H9 (cell line): ENCODE results near the gene GAREM1. TPM values are rescaled to one million over a fixed set of nuclear protein-coding genes. Genes with fewer than 3 reads are reported as not detected.

Source experiments
- DNase-seq: peaks from one replicate; pipeline ENCODE4 v3.0.0-alpha.2; 2017
- H2AFZ ChIP-seq: one replicate; pipeline ENCODE4 v1.6.1; 2013; ENCODE audit warnings: mild to moderate bottlenecking, low read length, control low read depth, moderate library complexity
- H2AK5ac ChIP-seq: 2 replicates; pipeline ENCODE4 v1.6.1; 2013; ENCODE audit warnings: low read length, control low read depth, mixed read lengths; ENCODE audit not compliant: insufficient read length
- H2BK120ac ChIP-seq: one replicate; pipeline ENCODE4 v1.6.1; 2013; ENCODE audit warnings: low read depth, mild to moderate bottlenecking, low read length, control low read depth, inconsistent platforms; ENCODE audit not compliant: poor library complexity, severe bottlenecking
- H2BK12ac ChIP-seq: 2 replicates; pipeline ENCODE4 v1.6.1; 2013; ENCODE audit warnings: low read length, control low read depth, mixed read lengths, low read depth; ENCODE audit not compliant: insufficient read length
- H2BK15ac ChIP-seq: 2 replicates; pipeline ENCODE4 v1.6.1; 2013; ENCODE audit warnings: low read depth, low read length, control low read depth
- H2BK20ac ChIP-seq: one replicate; pipeline ENCODE4 v1.6.1; 2013; ENCODE audit warnings: low read depth, mild to moderate bottlenecking, low read length, control low read depth, inconsistent platforms; ENCODE audit not compliant: poor library complexity, severe bottlenecking
- H2BK5ac ChIP-seq: 2 replicates; pipeline ENCODE4 v1.6.1; 2013; ENCODE audit warnings: low read length, control low read depth, mixed read lengths; ENCODE audit not compliant: insufficient read length
- H3K14ac ChIP-seq: 2 replicates; pipeline ENCODE4 v1.6.1; 2013; ENCODE audit warnings: low read length, control low read depth; ENCODE audit not compliant: insufficient read depth
- H3K18ac ChIP-seq: 2 replicates; pipeline ENCODE4 v1.6.1; 2013; ENCODE audit warnings: low read depth, mild to moderate bottlenecking, mixed read lengths, low read length, control low read depth; ENCODE audit not compliant: insufficient read length
- H3K23ac ChIP-seq: 2 replicates; pipeline ENCODE4 v1.6.1; 2013; ENCODE audit warnings: low read length, control low read depth, mixed read lengths, low read depth; ENCODE audit not compliant: insufficient read length
- H3K23me2 ChIP-seq: 2 replicates; pipeline ENCODE4 v1.6.1; 2013; ENCODE audit warnings: low read depth, mild to moderate bottlenecking, mixed read lengths, low read length, control low read depth; ENCODE audit not compliant: insufficient read length, poor library complexity, severe bottlenecking
- H3K27ac ChIP-seq: 2 replicates; pipeline ENCODE4 v1.5.1; 2013; ENCODE audit warnings: low read length, control low read depth, mixed read lengths, low read depth; ENCODE audit not compliant: insufficient read length
- H3K27me3 ChIP-seq: 2 replicates; pipeline ENCODE4 v1.6.1; 2013; ENCODE audit warnings: low read length, control low read depth, inconsistent platforms; ENCODE audit not compliant: insufficient read depth
- H3K4ac ChIP-seq: 2 replicates; pipeline ENCODE4 v1.6.1; 2013; ENCODE audit warnings: low read depth, mild to moderate bottlenecking, control low read depth, inconsistent platforms, low read length, moderate library complexity
- H3K4me1 ChIP-seq: 2 replicates; pipeline ENCODE4 v1.6.1; 2013; ENCODE audit warnings: low read length, control low read depth, inconsistent platforms; ENCODE audit not compliant: insufficient read depth
- H3K4me2 ChIP-seq: 2 replicates; pipeline ENCODE4 v1.6.1; 2013; ENCODE audit warnings: low read length, control low read depth, mixed read lengths; ENCODE audit not compliant: insufficient read length, insufficient read depth
- H3K56ac ChIP-seq: 2 replicates; pipeline ENCODE4 v1.6.1; 2013; ENCODE audit warnings: low read depth, mild to moderate bottlenecking, mixed read lengths, low read length, control low read depth; ENCODE audit not compliant: insufficient read length
- H3K79me1 ChIP-seq: 2 replicates; pipeline ENCODE4 v1.6.1; 2013; ENCODE audit warnings: low read depth, mild to moderate bottlenecking, moderate library complexity, low read length, control low read depth, inconsistent platforms; ENCODE audit not compliant: insufficient read depth, poor library complexity, severe bottlenecking
- H3K79me2 ChIP-seq: 2 replicates; pipeline ENCODE4 v1.6.1; 2013; ENCODE audit warnings: low read length, control low read depth, inconsistent platforms; ENCODE audit not compliant: insufficient read depth
- H3K9ac ChIP-seq: 2 replicates; pipeline ENCODE4 v1.6.1; 2013; ENCODE audit warnings: low read length, control low read depth, mixed read lengths; ENCODE audit not compliant: insufficient read length; ENCODE audit errors: extremely low read depth
- H3K9me3 ChIP-seq: one replicate; pipeline ENCODE4 v1.6.1; 2013; ENCODE audit warnings: low read depth, low read length, inconsistent platforms; ENCODE audit not compliant: control insufficient read depth
- H3T11ph ChIP-seq: one replicate; pipeline ENCODE4 v1.6.1; 2013; ENCODE audit warnings: mild to moderate bottlenecking, low read length, control low read depth, inconsistent platforms
- H4K20me1 ChIP-seq: one replicate; pipeline ENCODE4 v1.6.1; 2013; ENCODE audit not compliant: control insufficient read depth, insufficient read length, insufficient read depth
- H4K5ac ChIP-seq: 2 replicates; pipeline ENCODE4 v1.6.1; 2013; ENCODE audit warnings: low read depth, mild to moderate bottlenecking, mixed read lengths, low read length, control low read depth; ENCODE audit not compliant: insufficient read length
- H4K8ac ChIP-seq: replicated peaks from 2 replicates; pipeline ENCODE4 v1.6.1; 2013; ENCODE audit warnings: low read length, control low read depth, mixed read lengths, low read depth; ENCODE audit not compliant: insufficient read length
- H4K91ac ChIP-seq: 2 replicates; pipeline ENCODE4 v1.6.1; 2013; ENCODE audit warnings: low read depth, mild to moderate bottlenecking, moderate library complexity, mixed read lengths, low read length, control low read depth; ENCODE audit not compliant: insufficient read length
- H3K27ac Mint-ChIP-seq, 3 experiments: 2 replicates in 2 of 3; 3 replicates in 1 of 3; pipeline ENCODE4 v1.8.0; 2020 to 2021; ENCODE audit warnings: mixed read lengths in 3 of 3, mild to moderate bottlenecking in 1 of 3, moderate library complexity in 1 of 3
- H3K27me3 Mint-ChIP-seq: 2 replicates; pipeline ENCODE4 v1.8.0; 2021; ENCODE audit warnings: low read depth, mild to moderate bottlenecking, moderate library complexity, mixed read lengths
- H3K36me3 Mint-ChIP-seq, 3 experiments: 2 replicates in 2 of 3; 3 replicates in 1 of 3; pipeline ENCODE4 v1.8.0; 2020 to 2021; ENCODE audit warnings: low read depth in 3 of 3, mixed read lengths in 3 of 3; ENCODE audit not compliant: insufficient read depth in 1 of 3
- H3K4me1 Mint-ChIP-seq, 2 experiments: 2 replicates each; pipeline ENCODE4 v1.8.0; 2020; ENCODE audit warnings: mixed read lengths in 2 of 2
- H3K4me3 Mint-ChIP-seq, 2 experiments: 2 replicates in 1 of 2; 3 replicates in 1 of 2; pipeline ENCODE4 v1.8.0; 2020 to 2021; ENCODE audit warnings: mild to moderate bottlenecking in 2 of 2, mixed read lengths in 2 of 2, moderate library complexity in 1 of 2
- H3K9me3 Mint-ChIP-seq, 2 experiments: 2 replicates in 1 of 2; 3 replicates in 1 of 2; pipeline ENCODE4 v1.8.0; 2020; ENCODE audit warnings: mild to moderate bottlenecking in 2 of 2, mixed read lengths in 2 of 2, moderate library complexity in 1 of 2
- CTCF ChIP-seq: fragments of 200-600 bp; sonication (generic); conservative IDR thresholded peaks from 3 replicates; pipeline ENCODE4 v1.8.0; 2021; ENCODE audit warnings: antibody characterized with exemption, mild to moderate bottlenecking
- WGBS: extraction: QIAGEN DNeasy Blood & Tissue Kit; methylation state at CpG from one replicate; pipeline ENCODE4 v1.1.7; 2013; ENCODE audit warnings: missing lambda C conversion rate, low lambda C conversion rate, mixed read lengths; ENCODE audit not compliant: insufficient read length; ENCODE audit errors: extremely low coverage; 5-methylcytosine and 5-hydroxymethylcytosine counted together
- total RNA-seq: library from RNA; stranded (reverse); gene quantifications from 2 replicates; pipeline ENCODE4 v1.2.1, GENCODE V29; 2021

GAREM1 gene
- total RNA-seq, 1 experiment from 2014 or later, result 4.4 TPM

DNA sequence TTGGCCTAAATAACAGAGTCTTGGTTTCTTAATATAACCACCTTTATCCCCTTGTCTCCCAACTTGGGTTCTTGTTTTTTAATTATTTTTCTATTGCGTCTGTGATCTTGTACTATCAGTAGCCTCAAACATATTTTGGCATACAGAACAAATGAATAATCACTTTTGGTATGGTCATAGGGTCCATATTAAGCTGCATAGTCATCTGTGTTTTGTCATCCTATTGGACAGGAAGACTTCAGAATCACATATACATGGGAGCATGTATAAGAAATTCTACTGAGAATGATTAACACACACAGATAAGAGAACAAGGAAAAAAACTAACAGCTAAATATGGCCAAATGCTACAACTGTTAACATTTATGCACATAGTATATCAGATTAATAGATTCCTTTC lies 154.8 kb downstream of the GAREM1 start:
- Histone ChIP-seq H3K79me2 (no peaks in the 10 kb centered on the region), H3K14ac (no peak overlapping the region), H2BK12ac (no peak overlapping the region), H2BK20ac (no peak overlapping the region), H3K9me3 (no peaks in the 10 kb centered on the region), H2BK5ac (no peak overlapping the region), H2AFZ (no peak overlapping the region), H3T11ph (no peak overlapping the region), H2BK120ac (no peak overlapping the region), H3K27ac (no peak overlapping the region), H2BK15ac (no peak overlapping the region), H3K56ac (no peak overlapping the region), H2AK5ac (no peak overlapping the region), H4K5ac (no peak overlapping the region), H3K9ac (no peak overlapping the region), H4K8ac (no peak overlapping the region), H3K18ac (no peak overlapping the region), H3K23me2 (no peaks in the 10 kb centered on the region), H3K4ac (no peak overlapping the region), H3K23ac (no peak overlapping the region), H3K4me1 (no peaks in the 10 kb centered on the region), H4K20me1 (no peaks in the 10 kb centered on the region), H3K79me1 (no peaks in the 10 kb centered on the region), H3K4me2 (no peak overlapping the region), H3K27me3 (no peaks in the 10 kb centered on the region), H4K91ac (no peak overlapping the region)
- H3K27me3 Mint-ChIP-seq, result no peaks in the 10 kb centered on the region
- H3K4me3 Mint-ChIP-seq, result no peak overlapping the region
- no peaks in the 10 kb centered on the region for H3K36me3 Mint-ChIP-seq
- no peak for TF ChIP-seq CTCF
- no peaks in the 10 kb centered on the region for H3K9me3 Mint-ChIP-seq
- no peak for DNase-seq
- WGBS, result no CpG with 5 or more reads among the region's 1 CpG
- peaks cover 0 to 3% of the 10 kb centered on the region in 2 experiments; a peak in 1 of 4 replicates for H3K4me1 Mint-ChIP-seq
- H3K27ac Mint-ChIP-seq, result no peak overlapping the region
